ENCODE measurements around the gene ABCA13.

The ABCA13 gene

DNA sequence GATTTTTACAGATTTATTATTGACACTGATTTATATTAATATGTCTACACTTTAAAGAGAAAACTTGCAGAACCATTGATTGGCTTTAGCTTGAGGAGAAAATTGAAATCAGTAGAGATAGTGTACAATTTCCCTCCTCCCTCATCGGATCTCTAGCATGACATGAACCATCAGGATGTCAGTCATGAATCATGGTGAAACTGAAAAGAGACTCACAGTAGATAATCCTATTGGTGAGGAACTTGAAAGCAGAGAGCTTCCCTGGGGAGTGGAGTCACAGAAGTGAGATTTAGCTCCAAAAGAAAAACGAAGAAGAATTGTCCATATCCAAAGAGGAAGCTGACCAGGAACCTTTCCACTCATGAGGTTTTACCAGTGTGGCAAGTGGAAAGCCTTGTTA lies 346.8 kb downstream of the ABCA13 start:
- Histone ChIP-seq H3K27ac (ENCODE audit: insufficient read depth, low read depth, low read length, poor library complexity, severe bottlenecking) (no peak overlapping the region), H3K9me3 (ENCODE audit: control insufficient read depth, low read length) (no peaks in the 10 kb centered on the region), H3K4me1 (ENCODE audit: control insufficient read depth, insufficient read depth, low read length) (no peaks in the 10 kb centered on the region), H3K27me3 (ENCODE audit: control insufficient read depth, insufficient read depth, low read length, poor library complexity, severe bottlenecking) (no peaks in the 10 kb centered on the region), H3K4me3 (ENCODE audit: insufficient read depth, low read depth, low read length) (no peak overlapping the region), H3K36me3 (ENCODE audit: control insufficient read depth, insufficient read depth, low read length) (no peaks in the 10 kb centered on the region)
- WGBS, 2 experiments: 64 to 88% methylated on average over 2 of the region's 2 CpGs

- no peaks in the 10 kb centered on the region for H3K4me1 ChIP-seq (ENCODE audit: control insufficient read depth, insufficient read depth, low read length)
- H3K27ac ChIP-seq (ENCODE audit: insufficient read depth, low read depth, low read length, poor library complexity, severe bottlenecking): no peak overlapping the region
- no peaks in the 10 kb centered on the region for H3K36me3 ChIP-seq (ENCODE audit: control insufficient read depth, insufficient read depth, low read length)
- H3K9me3 ChIP-seq (ENCODE audit: control insufficient read depth, low read length): no peaks in the 10 kb centered on the region
- no peaks in the 10 kb centered on the region for H3K27me3 ChIP-seq (ENCODE audit: control insufficient read depth, insufficient read depth, low read length, poor library complexity, severe bottlenecking)
- no peak overlapping the region for H3K4me3 ChIP-seq (ENCODE audit: insufficient read depth, low read depth, low read length)
Observed at GRCh38 chr7:48522692-48523091, 351.4 kb downstream of the ABCA13 start.

DNA sequence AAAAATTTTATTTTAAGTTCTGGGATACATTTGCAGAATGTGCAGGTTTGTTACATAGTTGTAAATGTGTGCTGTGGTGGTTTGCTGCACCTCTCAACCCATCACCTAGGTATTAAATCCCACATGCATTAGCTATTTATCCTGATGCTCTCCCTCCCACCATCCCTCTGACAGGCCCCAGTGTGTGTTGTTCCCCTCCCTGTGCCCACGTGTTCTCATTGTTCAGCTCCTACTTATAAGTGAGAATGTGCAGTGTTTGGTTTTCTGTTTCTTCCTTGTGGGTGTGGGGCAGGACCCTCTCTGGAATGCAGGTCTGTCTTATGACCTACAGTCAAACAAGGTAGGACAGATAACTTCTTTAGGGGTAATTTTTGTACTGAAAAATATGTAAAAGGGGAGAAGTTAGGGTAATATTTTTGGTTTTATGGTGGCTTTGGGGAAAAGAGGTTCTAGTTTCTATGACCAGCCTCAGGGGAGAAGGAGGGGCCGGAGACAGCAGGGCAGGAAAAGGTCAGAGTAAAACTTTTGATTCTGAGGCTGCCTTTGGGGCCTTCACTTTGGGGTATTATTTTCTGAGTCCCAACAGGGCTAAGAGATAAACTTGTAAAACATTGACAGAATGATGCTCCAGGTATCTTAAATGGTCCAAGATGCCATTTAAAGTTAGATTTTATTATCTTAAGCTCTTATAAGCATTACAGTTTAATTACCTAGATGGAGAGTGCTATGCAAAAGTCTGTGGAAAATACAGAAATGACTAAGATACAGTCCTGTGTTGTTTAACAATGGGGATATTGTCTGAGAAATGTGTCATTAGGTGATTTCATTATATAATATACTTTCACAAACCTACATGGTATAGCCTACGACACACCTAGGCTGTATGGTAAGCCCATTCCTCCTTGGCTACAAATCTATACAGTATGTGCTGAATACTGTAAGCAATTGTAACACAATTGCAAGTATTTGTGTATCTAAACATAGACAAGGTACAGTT lies 354.8 kb downstream of the ABCA13 start:
- Histone ChIP-seq H3K36me3 (ENCODE audit: control insufficient read depth, insufficient read depth, low read length) (no peaks in the 10 kb centered on the region), H3K27ac (ENCODE audit: insufficient read depth, low read depth, low read length, poor library complexity, severe bottlenecking) (no peak overlapping the region)
- WGBS, 2 experiments: 80 to 93% methylated on average over 1 to 2 of the region's 3 CpGs

DNA sequence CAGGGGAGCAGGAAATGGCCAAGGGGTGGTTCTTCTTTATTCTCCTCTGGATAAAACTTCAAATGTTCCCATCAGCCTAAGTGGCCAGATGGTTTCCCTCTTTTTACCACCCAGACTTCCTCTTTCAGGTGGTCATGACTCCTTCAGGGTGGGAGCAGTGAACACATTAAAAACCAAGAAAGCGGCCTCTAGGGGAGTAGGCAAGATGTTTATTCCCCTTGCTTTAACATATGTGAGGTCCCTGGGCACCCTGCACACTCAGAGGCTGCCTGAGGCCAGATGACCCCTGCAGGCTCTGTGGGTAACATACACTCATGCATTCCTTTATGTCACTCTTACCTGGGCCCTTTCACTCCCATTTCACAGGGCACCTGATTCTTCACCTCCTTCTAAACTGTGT lies 357.4 kb downstream of the ABCA13 start:
- Histone ChIP-seq H3K27ac (ENCODE audit: insufficient read depth, low read depth, low read length, poor library complexity, severe bottlenecking) (no peak overlapping the region), H3K36me3 (ENCODE audit: control insufficient read depth, insufficient read depth, low read length) (no peaks in the 10 kb centered on the region), H3K27me3 (ENCODE audit: control insufficient read depth, insufficient read depth, low read length, poor library complexity, severe bottlenecking) (no peaks in the 10 kb centered on the region), H3K9me3 (ENCODE audit: control insufficient read depth, low read length) (no peaks in the 10 kb centered on the region), H3K4me1 (ENCODE audit: control insufficient read depth, insufficient read depth, low read length) (no peaks in the 10 kb centered on the region), H3K4me3 (ENCODE audit: insufficient read depth, low read depth, low read length) (no peak overlapping the region)
- 93% methylated on average over 1 of the region's 1 CpG for WGBS, 2 experiments

More for the DNA sequence above, 354.8 kb downstream of the ABCA13 start:
- Histone ChIP-seq H3K27me3 (ENCODE audit: control insufficient read depth, insufficient read depth, low read length, poor library complexity, severe bottlenecking) (no peaks in the 10 kb centered on the region), H3K4me1 (ENCODE audit: control insufficient read depth, insufficient read depth, low read length) (no peaks in the 10 kb centered on the region), H3K4me3 (ENCODE audit: insufficient read depth, low read depth, low read length) (no peak overlapping the region), H3K9me3 (ENCODE audit: control insufficient read depth, low read length) (no peaks in the 10 kb centered on the region)

DNA sequence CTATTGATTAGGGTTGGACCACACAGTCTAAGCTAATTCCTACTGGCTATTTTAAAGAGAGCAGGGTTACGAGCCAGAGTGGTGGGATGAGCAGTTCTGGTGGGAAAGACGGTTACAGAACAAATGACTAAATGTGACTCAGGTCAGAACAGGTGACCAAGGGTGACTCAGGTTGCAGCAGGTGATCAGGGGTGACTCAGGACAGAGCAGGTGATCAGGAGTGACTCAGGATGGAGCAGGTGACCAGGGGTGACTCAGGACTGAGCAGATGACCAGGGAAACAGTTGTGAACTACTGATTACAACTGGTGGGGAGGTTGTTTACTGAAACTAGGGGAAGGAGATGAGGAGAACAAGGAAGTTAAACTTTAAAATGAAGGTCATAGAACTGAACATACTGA lies 366.3 kb downstream of the ABCA13 start:
- H3K4me3 ChIP-seq (ENCODE audit: insufficient read depth, low read depth, low read length): no peak overlapping the region
- no peaks in the 10 kb centered on the region for H3K36me3 ChIP-seq (ENCODE audit: control insufficient read depth, insufficient read depth, low read length)
- no peaks in the 10 kb centered on the region for H3K27me3 ChIP-seq (ENCODE audit: control insufficient read depth, insufficient read depth, low read length, poor library complexity, severe bottlenecking)
- no peaks in the 10 kb centered on the region for H3K9me3 ChIP-seq (ENCODE audit: control insufficient read depth, low read length)
- no peaks in the 10 kb centered on the region for H3K4me1 ChIP-seq (ENCODE audit: control insufficient read depth, insufficient read depth, low read length)
- WGBS, 2 experiments: 94 to 100% methylated on average over 2 of the region's 2 CpGs
- no peak overlapping the region for H3K27ac ChIP-seq (ENCODE audit: insufficient read depth, low read depth, low read length, poor library complexity, severe bottlenecking)

DNA sequence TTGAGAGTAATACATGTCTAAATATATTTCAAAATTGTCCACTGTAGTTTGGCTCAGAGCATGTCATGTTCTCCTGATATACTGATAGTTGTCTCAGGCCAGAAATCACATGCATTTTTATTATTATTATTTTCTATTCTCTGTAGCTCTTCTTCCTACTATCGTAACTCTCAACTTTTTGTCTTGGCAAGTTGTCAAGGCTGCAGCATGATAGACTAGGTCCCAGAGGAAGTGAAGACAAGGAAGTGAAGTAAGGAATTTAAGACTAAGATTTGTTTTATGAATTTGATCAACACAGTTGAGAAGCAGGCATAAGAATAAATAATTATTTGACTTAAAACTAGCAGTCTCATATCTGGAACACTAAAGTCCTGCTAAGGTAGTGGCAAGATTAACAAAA lies 369.5 kb downstream of the ABCA13 start:
- no peaks in the 10 kb centered on the region for H3K36me3 ChIP-seq (ENCODE audit: control insufficient read depth, insufficient read depth, low read length)
- no peaks in the 10 kb centered on the region for H3K27me3 ChIP-seq (ENCODE audit: control insufficient read depth, insufficient read depth, low read length, poor library complexity, severe bottlenecking)
- H3K27ac ChIP-seq (ENCODE audit: insufficient read depth, low read depth, low read length, poor library complexity, severe bottlenecking): no peak overlapping the region
- H3K9me3 ChIP-seq (ENCODE audit: control insufficient read depth, low read length): no peaks in the 10 kb centered on the region
- H3K4me1 ChIP-seq (ENCODE audit: control insufficient read depth, insufficient read depth, low read length): no peaks in the 10 kb centered on the region
- 91% methylated on average over 1 of the region's 1 CpG; no CpG with 5 or more reads in 1 of the 2 experiments for WGBS, 2 experiments
- H3K4me3 ChIP-seq (ENCODE audit: insufficient read depth, low read depth, low read length): no peak overlapping the region

- 90 to 98% methylated on average over 2 of the region's 2 CpGs for WGBS, 2 experiments
- H3K9me3 ChIP-seq (ENCODE audit: control insufficient read depth, low read length): no peaks in the 10 kb centered on the region
- no peaks in the 10 kb centered on the region for H3K4me1 ChIP-seq (ENCODE audit: control insufficient read depth, insufficient read depth, low read length)
- no peak overlapping the region for H3K4me3 ChIP-seq (ENCODE audit: insufficient read depth, low read depth, low read length)
- H3K36me3 ChIP-seq (ENCODE audit: control insufficient read depth, insufficient read depth, low read length): no peaks in the 10 kb centered on the region
- H3K27me3 ChIP-seq (ENCODE audit: control insufficient read depth, insufficient read depth, low read length, poor library complexity, severe bottlenecking): no peaks in the 10 kb centered on the region
- no peak overlapping the region for H3K27ac ChIP-seq (ENCODE audit: insufficient read depth, low read depth, low read length, poor library complexity, severe bottlenecking)
Observed at GRCh38 chr7:48548667-48549066, 377.4 kb downstream of the ABCA13 start.

- no peak overlapping the region for H3K4me3 ChIP-seq (ENCODE audit: insufficient read depth, low read depth, low read length)
- no peak overlapping the region for H3K27ac ChIP-seq (ENCODE audit: insufficient read depth, low read depth, low read length, poor library complexity, severe bottlenecking)
- H3K27me3 ChIP-seq (ENCODE audit: control insufficient read depth, insufficient read depth, low read length, poor library complexity, severe bottlenecking): no peaks in the 10 kb centered on the region
- no peaks in the 10 kb centered on the region for H3K36me3 ChIP-seq (ENCODE audit: control insufficient read depth, insufficient read depth, low read length)
- H3K4me1 ChIP-seq (ENCODE audit: control insufficient read depth, insufficient read depth, low read length): no peaks in the 10 kb centered on the region
- H3K9me3 ChIP-seq (ENCODE audit: control insufficient read depth, low read length): no peaks in the 10 kb centered on the region
Observed at GRCh38 chr7:48551652-48552051, 380.4 kb downstream of the ABCA13 start.

DNA sequence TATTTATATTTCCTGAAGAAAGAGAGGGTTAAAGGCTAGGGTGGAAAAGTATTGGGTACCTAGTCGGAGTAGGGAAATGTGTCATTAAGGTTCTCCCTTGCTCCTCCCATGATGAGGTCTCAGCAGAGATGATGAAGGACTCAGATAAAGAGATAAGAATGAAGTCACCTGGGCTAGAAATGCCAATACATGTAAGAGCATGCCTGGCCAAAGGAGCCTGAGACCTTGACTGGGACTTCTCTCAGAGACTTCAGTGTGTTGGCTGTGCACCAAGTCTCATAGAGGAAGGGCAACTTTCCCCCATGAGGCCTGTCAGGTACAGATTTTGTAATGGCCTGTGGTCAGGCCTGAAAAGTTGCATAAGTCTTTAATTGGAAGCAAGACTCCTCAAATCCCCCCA lies 392.1 kb downstream of the ABCA13 start:
- no peaks in the 10 kb centered on the region for H3K27me3 ChIP-seq (ENCODE audit: control insufficient read depth, insufficient read depth, low read length, poor library complexity, severe bottlenecking)
- H3K36me3 ChIP-seq (ENCODE audit: control insufficient read depth, insufficient read depth, low read length): no peaks in the 10 kb centered on the region
- no peak overlapping the region for H3K4me3 ChIP-seq (ENCODE audit: insufficient read depth, low read depth, low read length)
- WGBS, 2 experiments: 93 to 95% methylated on average over 1 of the region's 1 CpG
- no peaks in the 10 kb centered on the region for H3K9me3 ChIP-seq (ENCODE audit: control insufficient read depth, low read length)
- H3K27ac ChIP-seq (ENCODE audit: insufficient read depth, low read depth, low read length, poor library complexity, severe bottlenecking): no peak overlapping the region
- H3K4me1 ChIP-seq (ENCODE audit: control insufficient read depth, insufficient read depth, low read length): no peaks in the 10 kb centered on the region

DNA sequence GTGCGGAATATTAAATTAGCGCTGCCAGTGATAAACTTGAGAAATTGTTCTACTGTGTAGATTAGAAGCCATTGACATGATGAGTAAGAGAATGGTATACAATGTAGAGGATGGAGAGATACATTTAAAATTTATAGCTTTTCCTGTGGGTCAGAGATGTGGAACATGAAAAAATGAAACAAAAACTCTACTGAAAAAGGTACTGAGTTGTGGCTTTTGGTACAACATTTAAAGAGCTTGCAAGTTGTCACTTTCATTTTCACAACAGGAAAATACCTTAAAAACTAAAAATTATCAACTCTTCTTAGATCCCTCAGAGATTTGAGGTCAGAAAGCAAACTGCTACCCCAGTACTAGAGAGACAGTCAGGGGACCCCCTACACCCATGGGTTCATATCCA lies 404.3 kb downstream of the ABCA13 start:
- Histone ChIP-seq H3K36me3 (ENCODE audit: control insufficient read depth, insufficient read depth, low read length) (no peaks in the 10 kb centered on the region), H3K4me3 (ENCODE audit: insufficient read depth, low read depth, low read length) (no peak overlapping the region), H3K27me3 (ENCODE audit: control insufficient read depth, insufficient read depth, low read length, poor library complexity, severe bottlenecking) (no peaks in the 10 kb centered on the region), H3K9me3 (ENCODE audit: control insufficient read depth, low read length) (no peaks in the 10 kb centered on the region), H3K4me1 (ENCODE audit: control insufficient read depth, insufficient read depth, low read length) (peaks cover 2% of the 10 kb centered on the region), H3K27ac (ENCODE audit: insufficient read depth, low read depth, low read length, poor library complexity, severe bottlenecking) (no peak overlapping the region)
- WGBS, 2 experiments: 100% methylated on average over 2 of the region's 2 CpGs
